ENCODE results near the gene TIMM22. TPM values are rescaled to one million over a fixed set of nuclear protein-coding genes. Genes with fewer than 3 reads are reported as not detected.
"Not testable (repeated sequence)": the region's sequence is repeated elsewhere in the genome, so short reads cannot be mapped to it uniquely, and the experiment has no call there.

TIMM22 gene
- total and polyA plus RNA-seq, 10 donors: 5.1 to 14.3 (median 11.0) TPM

- H3K36me3 ChIP-seq: no peaks in the 10 kb centered on the region
- intact Hi-C loops (cut with DNase I; ENCODE audit: low total_unique reads): no loop called here
- no peak for DNase-seq
- H3K27ac ChIP-seq: no peak overlapping the region
- 82 to 91% (median 84%) methylated on average over 12 of the region's 12 CpGs for WGBS, 5 donors
- no peaks in the 10 kb centered on the region for H3K9me3 ChIP-seq
- peaks cover 0 to 77% (median 13%) of the 10 kb centered on the region in 7 donors for H3K27me3 ChIP-seq (replicated peaks in 1 of 7)
- H3K4me1 ChIP-seq: peaks cover 0 to 15% (median 5%) of the 10 kb centered on the region in 6 donors
- no peak for TF ChIP-seq POLR2A (IDR thresholded peaks at IDR 0.05)
- TF ChIP-seq POLR2AphosphoS5 (IDR thresholded peaks at IDR 0.05): no peak
- TF ChIP-seq, protein P1, sequence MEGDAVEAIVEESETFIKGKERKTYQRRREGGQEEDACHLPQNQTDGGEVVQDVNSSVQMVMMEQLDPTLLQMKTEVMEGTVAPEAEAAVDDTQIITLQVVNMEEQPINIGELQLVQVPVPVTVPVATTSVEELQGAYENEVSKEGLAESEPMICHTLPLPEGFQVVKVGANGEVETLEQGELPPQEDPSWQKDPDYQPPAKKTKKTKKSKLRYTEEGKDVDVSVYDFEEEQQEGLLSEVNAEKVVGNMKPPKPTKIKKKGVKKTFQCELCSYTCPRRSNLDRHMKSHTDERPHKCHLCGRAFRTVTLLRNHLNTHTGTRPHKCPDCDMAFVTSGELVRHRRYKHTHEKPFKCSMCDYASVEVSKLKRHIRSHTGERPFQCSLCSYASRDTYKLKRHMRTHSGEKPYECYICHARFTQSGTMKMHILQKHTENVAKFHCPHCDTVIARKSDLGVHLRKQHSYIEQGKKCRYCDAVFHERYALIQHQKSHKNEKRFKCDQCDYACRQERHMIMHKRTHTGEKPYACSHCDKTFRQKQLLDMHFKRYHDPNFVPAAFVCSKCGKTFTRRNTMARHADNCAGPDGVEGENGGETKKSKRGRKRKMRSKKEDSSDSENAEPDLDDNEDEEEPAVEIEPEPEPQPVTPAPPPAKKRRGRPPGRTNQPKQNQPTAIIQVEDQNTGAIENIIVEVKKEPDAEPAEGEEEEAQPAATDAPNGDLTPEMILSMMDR (IDR thresholded peaks at IDR 0.05 in 8 of 11, conservative IDR thresholded peaks at IDR 0.05 in 3 of 11): no peak
- H3K4me3 ChIP-seq: no peak overlapping the region
Observed at GRCh38 chr17:973053-973452, 23.9 kb upstream of the TIMM22 start.

- H3K27ac ChIP-seq, H3K9me3 ChIP-seq, DNase-seq, H3K36me3 ChIP-seq, H3K4me3 ChIP-seq: not testable (repeated sequence)
- intact Hi-C loops (cut with DNase I; ENCODE audit: low total_unique reads): loop anchor here (5.0 kb wide), 1 partner anchor 92 kb away; no protein-coding TSS in a partner anchor
- Histone ChIP-seq H3K4me1 (peaks cover 0 to 24% (median 13%) of the 10 kb centered on the region in 6 donors), H3K27me3 (replicated peaks in 1 of 7) (peaks cover 0 to 74% (median 21%) of the 10 kb centered on the region in 7 donors)
- 74 to 96% (median 85%) methylated on average over 2 of the region's 2 CpGs for WGBS, 5 donors
Observed at GRCh38 chr17:974778-975177, 22.2 kb upstream of the TIMM22 start.

GRCh38 chr17:975371-975915 is 21.5 kb upstream of the TIMM22 start:
- Histone ChIP-seq H3K36me3 (no peaks in the 10 kb centered on the region), H3K9me3 (no peaks in the 10 kb centered on the region), H3K4me1 (peaks cover 5 to 30% (median 19%) of the 10 kb centered on the region in 6 donors), H3K4me3 (no peak overlapping the region), H3K27ac (no peak overlapping the region), H3K27me3 (replicated peaks in 1 of 7) (peaks cover 0 to 70% (median 21%) of the 10 kb centered on the region in 7 donors)
- DNase-seq: no peak
- intact Hi-C loops (cut with DNase I; ENCODE audit: low total_unique reads): loop anchor here (5.0 kb wide), 1 partner anchor 93 kb away; no protein-coding TSS in a partner anchor
- WGBS, 5 donors: 72 to 84% (median 77%) methylated on average over 5 of the region's 5 CpGs
- no peak for TF ChIP-seq POLR2A (IDR thresholded peaks at IDR 0.05)
- no peak for TF ChIP-seq POLR2AphosphoS5 (IDR thresholded peaks at IDR 0.05)

DNA sequence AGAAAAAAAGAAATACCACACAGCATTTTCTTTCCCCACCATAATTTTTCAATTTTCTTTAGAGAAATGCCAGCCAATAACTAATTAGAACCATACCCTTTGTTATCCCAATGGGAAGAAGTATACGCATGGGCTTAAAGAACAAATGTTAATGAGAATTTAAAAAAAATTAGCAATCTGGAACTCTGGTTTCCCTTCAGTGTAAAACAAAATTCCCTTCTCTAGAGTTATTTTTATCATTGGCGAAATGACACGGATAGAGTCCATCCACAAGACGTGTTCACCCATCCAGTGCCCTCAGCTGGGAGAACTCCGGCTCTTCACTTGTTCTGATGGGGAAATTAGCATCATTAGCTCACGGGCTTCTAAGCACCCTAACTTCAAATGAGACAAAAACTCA is 20.6 kb upstream of the TIMM22 start:
- H3K4me3 ChIP-seq: no peak overlapping the region
- intact Hi-C loops (cut with DNase I; ENCODE audit: low total_unique reads): loop anchor here (5.0 kb wide), 1 partner anchor 94 kb away; no protein-coding TSS in a partner anchor
- 82 to 94% (median 93%) methylated on average over 6 of the region's 6 CpGs for WGBS, 5 donors

DNA sequence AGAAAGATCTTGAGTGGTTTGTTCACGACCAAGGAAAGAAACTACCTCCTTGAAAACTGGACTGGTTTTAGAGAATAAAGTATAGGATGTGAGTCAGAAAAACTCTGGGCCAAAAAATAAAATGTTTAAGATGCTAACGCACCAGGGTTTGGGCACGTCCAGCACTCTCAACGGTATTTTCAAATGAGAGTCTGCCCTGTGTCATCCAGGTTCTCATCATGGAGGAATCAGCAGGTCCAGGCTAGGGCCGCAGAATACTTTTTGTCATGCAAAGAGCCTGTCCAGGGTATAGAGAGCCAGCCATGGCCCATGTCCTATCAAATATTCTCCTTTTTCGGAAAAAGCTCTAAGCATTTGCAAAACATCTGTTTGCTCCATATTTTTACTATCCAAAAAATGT is 19.8 kb upstream of the TIMM22 start:
- Histone ChIP-seq H3K36me3 (no peaks in the 10 kb centered on the region), H3K27me3 (replicated peaks in 1 of 7) (peaks cover 0 to 57% (median 21%) of the 10 kb centered on the region in 7 donors), H3K4me3 (no peak overlapping the region), H3K9me3 (no peaks in the 10 kb centered on the region), H3K27ac (no peak overlapping the region), H3K4me1 (peaks cover 13 to 41% (median 28%) of the 10 kb centered on the region in 6 donors)
- WGBS, 5 donors: 82 to 92% (median 90%) methylated on average over 6 of the region's 6 CpGs
- DNase-seq: no peak
- TF ChIP-seq POLR2AphosphoS5 (IDR thresholded peaks at IDR 0.05) (no peak), POLR2A (IDR thresholded peaks at IDR 0.05) (no peak)
- TF ChIP-seq, protein P1 (IDR thresholded peaks at IDR 0.05 in 8 of 11, conservative IDR thresholded peaks at IDR 0.05 in 3 of 11): no peak
- intact Hi-C loops (cut with DNase I; ENCODE audit: low total_unique reads): loop anchor here (5.0 kb wide), 1 partner anchor 95 kb away; no protein-coding TSS in a partner anchor

More for the DNA sequence above, 20.6 kb upstream of the TIMM22 start:
- H3K4me1 ChIP-seq: peaks cover 13 to 39% (median 28%) of the 10 kb centered on the region in 6 donors
- H3K27me3 ChIP-seq (replicated peaks in 1 of 7): peaks cover 0 to 66% (median 21%) of the 10 kb centered on the region in 7 donors
- no peak for DNase-seq
- no peaks in the 10 kb centered on the region for H3K36me3 ChIP-seq
- H3K9me3 ChIP-seq: no peaks in the 10 kb centered on the region
- TF ChIP-seq, protein P1 (IDR thresholded peaks at IDR 0.05 in 8 of 11, conservative IDR thresholded peaks at IDR 0.05 in 3 of 11): no peak
- TF ChIP-seq POLR2AphosphoS5 (IDR thresholded peaks at IDR 0.05): no peak
- no peak for TF ChIP-seq POLR2A (IDR thresholded peaks at IDR 0.05)
- no peak overlapping the region for H3K27ac ChIP-seq
